EH (cell line): ENCODE results near the gene BNC2.

ENCODE experiments used
- DNase-seq: peaks from one replicate; pipeline ENCODE4 v3.0.0-alpha.2; 2015; ENCODE audit warnings: low read depth

Gene BNC2

DNA sequence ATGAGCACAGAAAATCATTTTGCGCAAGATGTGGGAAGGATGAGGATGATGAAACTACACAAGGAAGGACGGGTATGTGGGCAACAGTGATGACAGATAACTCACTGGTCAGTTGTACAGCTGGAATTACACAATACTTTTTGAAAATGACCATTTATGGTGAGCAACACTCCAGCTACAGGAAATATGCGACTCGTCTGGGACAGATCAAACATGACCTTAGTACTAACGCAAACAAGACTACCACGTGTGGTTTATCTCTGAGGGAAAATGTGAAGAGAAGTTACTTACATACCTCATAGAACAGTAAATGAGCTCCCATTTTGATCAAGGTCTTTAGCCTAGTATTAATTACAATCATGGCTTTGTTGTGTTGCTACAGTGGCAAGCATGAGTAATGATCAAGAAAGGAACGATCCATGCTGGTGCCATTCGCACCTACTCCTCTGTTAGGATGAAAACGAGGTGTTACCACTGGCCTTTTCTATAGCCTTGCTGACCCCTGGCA lies 456.9 kb downstream of the BNC2 start:
- DNase-seq = peak; percentile 96

DNA sequence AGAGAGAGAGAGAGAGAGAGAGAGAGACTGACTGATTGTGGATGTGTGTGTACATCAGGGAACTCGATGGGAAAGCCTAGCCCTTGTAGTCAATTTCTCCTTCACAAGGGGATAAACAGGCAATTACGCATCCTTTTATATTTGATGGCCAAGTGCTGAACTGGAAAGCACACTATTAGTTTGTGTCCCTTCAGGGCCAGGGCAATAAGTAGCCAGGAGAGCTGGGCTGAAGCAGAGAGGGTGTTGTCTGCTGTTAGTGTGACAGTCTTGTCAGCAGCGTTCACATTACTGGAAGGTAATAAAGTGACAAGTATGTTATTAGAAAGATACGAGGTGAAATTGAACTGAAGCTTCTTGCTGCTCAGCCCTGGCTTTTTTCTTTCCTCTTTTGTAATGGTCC lies 457.7 kb downstream of the BNC2 start:
- peak; percentile 14 for DNase-seq

DNA sequence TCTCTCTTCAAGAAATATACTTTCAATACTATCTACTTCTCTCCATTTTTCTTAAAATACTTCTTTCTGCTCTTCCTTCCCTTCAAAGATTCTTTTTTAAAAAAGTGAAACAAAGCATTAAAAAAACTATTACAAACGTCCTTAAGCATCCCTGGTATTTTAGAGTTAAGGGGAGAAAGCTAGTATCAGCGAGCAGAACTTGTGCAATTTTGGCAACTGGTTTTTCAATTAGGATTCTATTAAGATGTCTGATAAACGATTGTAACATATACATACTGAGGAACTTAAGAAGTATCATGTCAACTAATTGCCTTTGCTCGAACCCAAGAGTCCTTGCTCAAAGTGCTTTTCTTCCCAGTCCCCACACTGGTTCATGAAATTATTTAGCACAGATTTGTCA lies 459.2 kb downstream of the BNC2 start:
- DNase-seq = peak; percentile 19

DNA sequence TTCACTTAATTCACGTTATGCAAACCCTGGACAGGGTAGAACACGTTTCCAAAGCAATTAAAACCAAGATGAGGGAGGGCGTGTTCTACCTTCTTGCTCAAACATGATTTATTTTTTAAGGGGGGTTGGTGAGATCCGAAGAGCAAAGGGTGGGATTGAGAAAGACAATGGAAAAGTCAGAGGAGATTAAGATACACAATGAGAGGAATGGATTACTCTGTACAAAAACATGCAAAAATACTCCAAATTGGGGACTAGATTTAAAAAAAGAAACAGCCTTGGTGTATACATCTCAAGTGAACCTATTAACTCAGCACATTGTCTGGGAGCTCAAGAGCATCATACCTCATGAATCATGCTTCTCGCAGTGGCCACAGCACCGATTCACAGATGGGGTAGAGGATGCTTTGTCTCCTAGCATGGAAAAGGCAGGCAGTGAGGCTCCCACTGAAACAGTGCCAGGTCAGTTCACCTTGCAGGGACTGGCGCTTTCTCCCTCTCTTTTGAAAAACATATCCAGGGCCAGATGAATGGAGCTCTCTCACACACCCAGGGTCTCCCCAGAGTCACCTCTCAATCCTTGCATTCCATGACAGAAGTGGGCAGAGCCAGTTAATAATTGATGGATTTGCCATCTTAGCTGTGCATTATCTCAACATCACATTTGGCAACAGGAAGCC lies 459.7 kb downstream of the BNC2 start:
- DNase-seq = peak; percentile 82

DNA sequence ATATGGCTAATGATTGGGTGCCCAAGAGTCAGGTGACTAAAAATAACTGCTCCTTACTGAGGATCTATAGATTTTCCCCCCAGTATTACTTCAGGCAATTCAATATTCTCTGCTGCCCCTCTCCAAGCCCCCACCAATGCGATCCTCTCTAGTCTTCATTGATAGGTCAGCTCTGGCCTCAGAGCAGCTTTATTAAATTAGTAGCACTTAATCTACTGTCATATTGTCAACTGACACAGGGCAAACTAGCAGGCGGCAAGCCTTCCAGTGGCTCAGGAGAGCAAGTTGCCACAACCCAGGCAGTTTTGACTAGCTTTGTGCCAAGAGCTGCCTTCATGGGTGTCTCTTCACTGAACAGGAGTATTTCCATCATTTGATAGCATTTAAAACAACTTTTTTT lies 462.9 kb downstream of the BNC2 start:
- no peak for DNase-seq

DNA sequence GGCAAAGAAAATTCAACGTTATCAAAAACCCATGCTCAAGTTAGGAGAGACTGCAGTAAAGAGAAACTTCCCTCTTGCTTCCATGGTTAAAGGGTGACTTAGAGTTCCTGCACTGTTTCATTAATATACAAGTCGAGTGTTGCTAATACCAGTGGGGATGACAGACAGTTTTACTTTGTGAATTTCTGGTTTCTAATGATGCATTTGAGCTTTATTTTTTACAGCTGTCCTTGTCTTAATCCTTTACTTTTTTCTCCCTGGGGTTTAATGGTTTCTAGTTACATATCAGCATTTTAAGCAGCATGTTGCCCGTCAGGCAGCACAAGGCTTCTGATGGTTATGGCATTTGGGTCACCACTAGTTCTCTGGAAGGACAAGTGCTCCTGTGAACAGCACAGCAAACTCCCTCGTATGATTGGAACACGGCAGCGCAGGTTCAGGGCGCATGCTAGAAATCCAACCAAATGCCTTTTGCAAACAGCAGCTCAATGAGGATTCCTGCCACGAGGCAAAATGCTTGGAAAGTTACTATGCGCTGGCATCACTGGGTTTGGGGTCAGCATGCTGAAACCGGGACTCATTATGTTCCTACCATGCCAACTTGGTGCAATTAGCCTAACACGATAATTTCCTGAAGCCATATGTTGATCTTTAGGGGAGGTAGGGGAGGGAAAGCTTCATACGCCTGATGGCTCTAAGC lies 463.8 kb downstream of the BNC2 start:
- DNase-seq = no peak

DNA sequence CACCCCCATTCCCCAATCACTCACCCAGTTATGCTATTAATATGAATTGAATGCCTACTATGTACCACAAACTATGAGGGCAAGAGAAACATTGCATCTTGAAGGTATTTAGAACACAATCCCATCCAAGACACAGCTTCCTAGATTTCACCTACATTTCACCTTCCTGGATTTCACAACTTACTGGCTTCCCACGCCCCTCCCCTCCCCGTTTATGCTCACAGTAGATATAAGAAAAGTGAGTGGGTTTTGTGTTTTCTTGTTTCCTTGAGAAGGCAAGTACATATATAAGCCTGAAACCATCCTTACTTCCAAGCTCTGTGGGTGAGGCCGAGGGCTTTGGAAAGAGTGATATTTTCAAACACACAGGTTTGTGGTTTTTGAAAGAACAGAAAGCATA lies 465.0 kb downstream of the BNC2 start:
- no peak for DNase-seq

DNA sequence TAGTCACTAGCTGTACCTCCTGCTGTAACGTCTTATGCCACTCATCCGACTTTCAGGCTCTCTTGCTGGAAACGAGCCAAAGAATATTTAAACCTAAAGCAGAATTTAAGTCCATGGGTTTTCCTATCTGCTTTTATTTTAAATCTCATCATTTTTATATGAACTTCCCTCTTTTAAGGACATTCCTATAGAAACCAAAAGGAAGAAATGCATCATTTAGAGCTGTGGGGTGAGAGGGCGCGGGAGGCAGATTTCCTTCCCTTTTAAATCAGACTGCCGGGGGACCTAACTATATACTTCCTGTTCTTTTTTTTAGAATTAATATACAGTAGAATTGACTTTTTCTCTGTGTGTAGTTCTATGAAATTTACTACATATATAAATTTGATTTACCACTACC lies 468.8 kb downstream of the BNC2 start:
- DNase-seq = no peak

DNA sequence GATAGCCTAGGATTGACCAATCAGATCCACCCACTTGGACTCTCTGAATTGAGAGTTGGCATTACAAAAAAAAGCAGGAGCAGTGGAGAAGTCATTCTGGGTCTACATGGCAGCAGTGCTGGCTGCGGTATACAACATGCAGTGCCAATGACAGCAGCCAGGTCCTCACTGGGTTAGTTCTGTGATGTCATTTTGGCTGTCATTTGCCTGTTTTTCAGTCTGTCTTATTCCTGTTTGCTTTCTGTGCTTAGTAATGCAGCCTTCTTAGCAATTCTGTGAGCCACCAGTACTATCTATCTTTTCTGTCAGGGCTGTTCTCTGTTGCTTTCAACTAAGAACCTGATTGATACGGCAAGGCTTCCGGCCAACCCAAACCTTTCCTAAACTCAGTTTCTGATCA lies 471.8 kb downstream of the BNC2 start:
- DNase-seq = no peak

DNA sequence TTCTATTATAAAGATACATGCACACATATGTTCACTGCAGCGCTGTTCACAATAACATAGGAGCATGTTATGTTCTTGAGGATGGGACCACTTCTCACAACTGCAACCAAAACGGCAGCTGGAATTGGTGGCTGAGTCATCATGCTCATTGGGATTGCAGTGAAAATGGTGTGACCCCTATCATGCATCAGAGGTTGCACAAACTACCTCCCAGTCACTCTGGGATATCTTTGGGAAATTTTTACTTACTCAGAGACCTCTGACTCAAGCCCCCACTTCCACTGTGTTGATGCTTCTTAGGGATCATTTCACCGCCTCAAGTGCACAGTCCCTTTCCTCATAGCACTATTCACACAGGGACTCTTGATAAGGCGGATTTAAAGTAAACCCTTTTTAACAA lies 474.1 kb downstream of the BNC2 start:
- peak; percentile 35 for DNase-seq

DNA sequence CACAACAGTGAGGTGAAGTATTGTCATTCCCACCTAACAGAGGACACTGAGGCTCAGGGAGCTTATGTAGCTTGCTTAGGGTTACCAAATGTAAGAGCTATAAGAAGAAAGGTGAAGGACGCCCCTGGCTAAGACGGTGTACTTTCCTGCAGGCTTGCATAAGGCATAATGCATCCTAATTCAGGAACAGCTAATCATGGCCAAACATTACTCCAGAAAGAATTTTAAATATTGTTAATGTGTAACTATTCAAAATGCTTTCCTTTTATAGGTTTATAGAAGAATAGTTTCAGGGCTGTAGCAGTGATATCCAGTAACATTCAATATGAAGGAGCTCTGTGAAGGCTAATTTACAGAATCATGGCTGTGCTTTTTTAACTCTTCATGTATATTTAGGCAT lies 479.1 kb downstream of the BNC2 start:
- no peak for DNase-seq

DNA sequence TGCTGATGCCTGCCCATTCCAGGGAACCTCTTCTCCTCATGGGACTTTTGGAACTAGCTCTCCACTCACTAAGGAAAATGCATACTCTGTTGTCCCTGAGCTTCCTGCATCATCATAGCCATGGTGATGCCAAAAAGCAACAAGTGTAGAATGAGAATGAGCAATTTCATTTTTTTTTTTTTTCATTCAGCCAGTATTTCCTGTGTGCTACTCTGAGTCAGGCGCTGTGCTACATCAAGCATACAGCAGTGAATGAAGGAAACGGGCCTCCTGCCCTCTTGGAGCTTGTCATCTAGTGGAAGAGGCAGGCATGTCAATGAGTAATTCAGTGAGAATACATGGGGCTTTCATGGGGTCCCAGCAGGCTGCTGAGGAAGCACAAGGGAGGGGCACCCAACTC lies 483.1 kb downstream of the BNC2 start:
- DNase-seq = peak; percentile 25

DNA sequence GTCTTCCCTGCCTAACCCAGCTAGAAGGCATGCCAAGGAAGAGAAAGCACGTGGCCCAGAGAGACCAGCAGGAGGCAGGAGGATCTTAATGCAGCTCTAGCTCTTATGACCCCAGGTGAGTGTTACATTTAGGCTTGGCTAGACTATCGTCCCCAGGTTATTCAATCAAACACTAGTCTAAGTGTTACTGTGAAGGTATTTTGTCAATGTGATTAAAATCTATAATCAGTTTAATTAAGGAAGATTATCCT lies 483.7 kb downstream of the BNC2 start:
- DNase-seq = no peak

DNA sequence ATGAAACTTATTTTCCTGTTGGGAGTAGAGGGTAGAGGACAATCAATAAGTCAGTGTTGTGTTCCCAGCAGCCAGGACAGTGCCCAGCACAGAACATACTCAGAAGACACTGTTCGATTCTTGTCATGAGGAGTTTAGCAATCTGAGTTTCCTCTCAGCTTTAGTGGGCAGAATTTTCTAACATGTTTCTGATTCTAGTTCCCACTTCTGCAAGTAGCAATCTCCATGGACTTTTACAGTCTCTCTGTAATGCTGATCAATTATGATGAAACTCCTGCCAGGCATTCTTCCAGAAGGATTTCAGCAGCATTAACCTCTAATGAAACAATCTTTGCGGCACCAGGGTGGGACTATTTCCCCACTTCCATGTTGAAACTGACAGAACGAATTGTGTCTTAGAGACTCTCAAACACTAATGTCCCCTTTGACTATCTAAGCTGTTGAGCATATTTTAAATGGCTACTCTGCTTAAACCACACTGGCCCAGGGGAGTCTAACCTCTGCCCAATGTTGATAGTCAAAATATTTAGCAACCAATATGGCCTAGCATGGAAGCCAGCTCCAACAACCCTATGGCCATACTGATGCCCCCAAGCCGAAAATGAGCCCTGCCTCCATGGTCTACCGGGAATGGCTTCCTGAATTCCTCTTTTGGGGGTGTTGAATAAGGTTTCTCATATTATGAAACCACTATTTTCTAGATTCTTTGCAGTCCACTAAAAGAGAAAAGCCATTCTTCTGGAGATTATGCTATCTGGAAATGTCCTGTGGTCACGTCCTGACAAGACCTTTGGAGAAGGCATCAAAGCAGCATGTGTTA lies 484.3 kb downstream of the BNC2 start:
- peak; percentile 46 for DNase-seq

DNA sequence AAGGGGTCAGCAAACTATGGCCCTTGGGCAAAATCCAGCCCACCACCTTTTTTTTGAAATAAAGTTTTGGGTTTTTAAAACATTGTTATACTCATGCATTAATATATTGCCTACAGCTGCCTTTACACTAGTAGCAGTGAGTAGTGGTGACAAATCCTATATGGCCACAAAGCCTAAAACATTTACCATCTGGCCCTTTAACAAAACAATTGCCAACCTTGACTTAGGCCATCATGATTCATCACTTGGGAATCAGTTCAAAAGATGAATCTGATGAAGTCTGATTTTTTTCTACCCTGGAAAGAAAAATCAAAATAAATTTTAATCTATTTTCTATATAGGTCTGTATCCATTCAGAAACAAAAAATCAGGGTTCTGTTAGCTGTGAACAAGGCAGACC lies 484.9 kb downstream of the BNC2 start:
- DNase-seq = peak; percentile 79

DNA sequence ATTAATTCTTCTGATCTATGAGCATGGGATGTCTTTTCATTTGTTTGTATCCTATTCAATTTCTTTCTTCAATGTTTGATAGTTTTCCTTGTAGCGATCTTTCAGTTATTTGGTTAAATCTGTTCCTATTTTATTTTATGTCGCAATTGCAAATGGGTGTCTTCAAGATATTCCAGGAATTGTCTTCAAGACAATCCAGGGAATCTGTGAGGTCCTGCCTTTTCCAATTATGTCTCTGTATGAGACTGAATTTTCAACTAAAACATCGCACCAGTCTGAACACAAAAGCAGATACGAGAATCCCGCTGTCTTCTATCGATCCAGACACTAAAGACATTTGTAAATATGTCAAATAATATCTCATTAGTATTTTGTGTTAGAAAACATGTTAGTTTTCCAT lies 485.5 kb downstream of the BNC2 start:
- no peak for DNase-seq

DNA sequence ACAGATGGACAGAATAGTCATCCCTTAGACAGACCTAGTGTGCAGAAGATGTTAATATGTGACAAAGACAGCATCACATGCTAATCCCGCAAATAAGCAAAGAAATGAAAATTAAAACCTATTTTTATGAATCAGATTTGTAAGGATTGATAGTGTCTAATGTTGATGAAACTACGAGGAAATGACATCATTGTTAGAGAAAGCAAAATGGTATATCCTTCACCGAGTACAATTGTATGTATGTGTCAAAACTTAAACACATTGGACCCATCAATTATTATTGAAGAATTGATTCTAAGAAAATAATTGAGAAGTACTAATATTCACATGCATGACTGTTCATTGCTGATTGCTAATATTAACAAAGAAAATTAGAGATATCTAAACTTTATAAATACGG lies 493.2 kb downstream of the BNC2 start:
- no peak for DNase-seq

DNA sequence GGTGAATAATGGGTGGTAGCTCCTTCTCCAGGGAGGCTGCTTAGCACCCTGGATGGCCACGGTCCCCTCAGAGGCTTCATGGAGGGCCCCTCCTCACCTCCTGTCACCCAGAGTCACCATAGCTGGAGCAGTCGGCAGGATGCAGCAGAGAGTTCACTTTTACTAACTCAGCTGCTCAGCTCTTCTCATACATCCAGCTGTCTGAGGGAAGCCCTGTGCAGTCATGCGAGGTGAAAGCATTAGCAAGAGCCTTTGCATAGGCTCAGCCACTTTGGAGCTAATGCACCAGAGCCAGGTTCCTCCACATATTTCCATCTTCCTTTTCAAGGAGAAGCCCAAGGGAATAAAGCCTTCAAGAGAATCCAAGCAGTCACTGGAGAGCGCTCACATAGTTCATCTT lies 499.2 kb downstream of the BNC2 start:
- no peak for DNase-seq

DNA sequence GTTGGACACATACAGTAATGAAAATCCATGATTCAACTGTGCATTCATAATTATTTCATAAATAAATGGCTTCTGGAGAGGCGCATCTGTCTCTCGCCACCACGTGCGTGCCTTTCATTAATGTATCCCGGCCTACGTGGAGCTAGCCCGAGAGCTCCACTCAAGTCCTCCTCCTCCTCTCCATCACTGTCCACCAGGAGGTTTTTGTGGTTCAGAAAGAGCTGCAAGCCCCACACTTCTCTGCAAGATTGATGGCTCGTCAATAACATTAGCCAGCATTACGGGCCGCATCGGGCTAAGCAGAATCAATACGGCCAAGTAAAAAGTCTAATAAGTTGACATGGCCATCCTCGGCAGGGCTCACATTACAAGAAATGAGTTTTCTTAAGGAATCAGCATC lies 499.8 kb downstream of the BNC2 start:
- no peak for DNase-seq

DNA sequence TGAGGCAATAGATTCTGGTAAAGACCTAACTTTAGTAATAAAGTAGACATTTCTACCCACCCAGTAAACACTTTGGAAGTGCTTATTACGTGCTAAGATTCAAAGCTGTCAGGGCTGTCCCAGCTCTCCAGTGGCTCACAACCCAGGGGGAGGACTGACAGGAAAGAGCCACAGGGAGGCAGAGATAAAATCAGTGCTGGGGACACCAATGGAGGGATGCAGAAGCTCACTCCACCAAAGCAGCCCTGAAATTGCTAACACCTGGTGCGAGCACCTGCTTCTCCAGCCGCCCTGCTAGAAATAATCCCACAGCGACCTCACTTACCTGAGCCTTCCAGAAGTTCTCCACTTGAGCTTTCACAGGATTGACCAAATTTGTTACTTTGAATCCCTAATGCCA lies 501.0 kb downstream of the BNC2 start:
- DNase-seq = no peak

DNA sequence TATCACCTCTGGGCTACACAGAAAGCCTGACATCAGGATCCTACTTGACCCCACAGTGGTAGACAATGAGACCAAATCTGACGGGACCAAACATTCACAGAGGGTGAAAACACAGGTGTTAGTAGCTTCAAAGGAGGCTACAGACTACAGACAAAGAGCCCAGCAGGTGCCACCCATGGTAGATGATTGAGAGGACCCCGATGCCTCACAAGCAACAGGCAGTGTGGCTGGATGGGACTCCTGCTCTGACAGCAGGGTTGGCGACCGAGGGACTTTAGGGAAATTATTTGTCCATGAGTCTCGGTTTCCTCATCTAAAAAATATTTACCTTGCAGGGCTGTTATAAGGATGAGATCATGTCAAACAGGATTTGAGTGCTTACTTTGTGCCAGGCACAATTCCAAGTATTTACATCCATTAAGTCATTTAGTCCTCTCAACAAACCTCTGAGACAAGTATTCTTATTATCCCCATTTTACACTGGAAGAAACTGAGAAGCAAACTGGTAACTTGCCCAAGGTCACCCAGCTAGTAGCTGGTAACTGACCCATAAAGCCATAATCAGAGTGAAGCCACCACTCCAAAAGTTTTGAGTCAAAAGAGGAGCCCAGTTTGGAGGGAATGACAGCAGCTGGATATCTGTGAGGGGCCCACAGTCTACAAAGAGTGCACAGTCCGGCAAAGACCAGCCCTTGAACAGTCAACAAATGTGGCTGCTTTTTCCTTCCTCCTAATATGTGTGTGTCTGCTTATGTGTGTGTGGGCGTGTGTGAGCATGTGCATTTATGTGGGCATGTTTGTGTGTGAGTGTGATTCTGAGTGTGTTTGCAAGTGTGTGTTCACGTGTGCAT lies 502.0 kb downstream of the BNC2 start:
- peak; percentile 86 for DNase-seq

DNA sequence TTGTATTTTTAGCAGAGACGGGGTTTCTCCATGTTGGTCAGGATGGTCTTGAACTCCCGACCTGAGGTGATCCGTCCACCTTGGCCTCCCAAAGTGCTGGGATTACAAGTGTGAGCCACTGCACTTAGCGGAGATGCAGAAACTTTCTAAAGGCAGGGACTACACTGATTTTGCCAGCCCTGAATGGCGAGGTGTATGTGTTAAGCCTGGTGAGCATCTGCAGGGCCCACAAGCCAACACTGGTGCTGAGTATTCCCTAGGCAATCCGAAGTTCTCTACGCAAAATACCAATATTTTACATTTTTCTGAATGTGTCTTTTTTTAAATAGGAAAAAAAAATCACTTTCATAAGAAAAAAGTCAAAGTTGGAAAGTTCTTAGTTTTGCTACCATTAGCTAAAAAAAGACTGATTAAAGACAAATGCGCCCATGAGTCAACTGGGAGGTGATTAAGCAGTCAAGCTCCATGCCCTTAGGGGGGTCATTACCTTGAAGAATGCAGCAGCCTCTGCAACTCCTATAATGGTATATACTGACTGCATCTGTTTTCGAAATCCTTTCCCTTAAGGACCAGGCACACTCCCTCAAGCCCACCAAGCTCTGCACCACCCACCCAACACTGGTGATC lies 502.8 kb downstream of the BNC2 start:
- DNase-seq = peak; percentile 95
